ENCODE results near the gene SALL2.

DNA sequence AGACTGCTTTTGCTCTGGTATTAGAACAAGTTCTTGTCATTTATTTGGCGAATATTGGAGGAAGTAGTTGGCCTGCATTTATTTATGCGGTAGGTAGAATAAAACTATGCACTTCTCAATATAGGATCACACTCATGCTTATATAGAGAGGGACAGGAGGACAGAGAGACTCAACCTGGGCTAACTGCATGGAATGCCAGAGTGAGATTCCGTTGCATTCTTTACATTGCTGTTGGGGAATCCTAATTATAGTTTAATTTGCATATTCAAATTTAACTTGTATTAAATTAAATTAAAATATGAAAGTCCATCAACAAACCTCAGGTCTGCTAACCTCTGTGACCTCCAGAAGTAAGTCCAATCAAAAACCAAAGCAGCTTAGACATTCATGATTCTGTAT, 27.1 kb upstream of the SALL2 start:
- TF ChIP-seq CTCF (conservative IDR thresholded peaks at IDR 0.05; ENCODE audit: low read depth, low read length) (no peak), EZH2 (IDR thresholded peaks at IDR 0.05; ENCODE audit: borderline replicate concordance, low read depth, low read length, poor library complexity, severe bottlenecking) (no peak)
